ENCODE data around the gene BMP10. TPM values are rescaled to one million over a fixed set of nuclear protein-coding genes. Genes with fewer than 3 reads are reported as not detected.

The BMP10 gene
- polyA plus RNA-seq (0.05 TPM in 1 of 3 replicates, not detected in the others), polyA minus RNA-seq (not detected in 3 replicates)
- polyA plus RNA-seq (2011; ENCODE audit: low read depth) = not detected
- not detected in 2 replicates for polyA plus RNA-seq (2011; cell fraction: cytosol; rRNA removed)
- 0.15 and 0.17 TPM in 2 replicates for polyA plus RNA-seq (2011; cell fraction: nucleus; rRNA removed)
- polyA plus RNA-seq (2012; ENCODE audit: low replicate concordance) = not detected in 2 replicates
- polyA minus RNA-seq (2011; cell fraction: cytosol; rRNA and poly(A)+ RNA removed) = not detected
- polyA minus RNA-seq (2011; cell fraction: nucleus; rRNA and poly(A)+ RNA removed) = not detected in 2 replicates

DNA sequence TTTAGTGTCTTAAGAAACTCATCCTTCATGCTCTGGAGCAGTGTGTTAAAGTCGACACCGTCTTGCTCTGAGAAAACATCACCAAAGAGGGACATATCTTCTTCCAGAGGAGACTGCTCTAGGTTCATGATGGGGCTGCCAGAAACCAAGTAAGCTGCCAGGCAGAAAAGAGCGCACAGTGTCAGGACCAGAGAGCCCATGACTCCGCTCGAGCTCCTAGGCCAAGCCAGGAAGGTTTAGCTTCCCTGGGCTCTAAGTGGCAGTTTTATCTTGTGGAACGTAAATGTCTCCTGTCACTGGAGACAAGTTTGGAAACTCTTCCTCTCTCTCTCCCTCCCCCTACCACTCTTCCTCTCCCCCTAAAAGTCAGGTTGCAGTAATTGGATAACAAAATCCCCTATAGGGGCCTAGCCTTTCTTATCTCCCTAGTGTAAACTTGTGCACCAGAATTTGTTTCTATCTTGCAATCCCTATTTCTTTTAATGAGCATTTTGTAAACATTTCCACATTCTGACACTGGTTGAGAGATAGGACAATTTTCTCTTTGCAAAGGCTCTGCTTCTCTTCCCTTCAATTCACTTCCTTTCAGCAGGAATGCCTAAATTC lies at the start of gene BMP10:
Gene BMP10 (minus strand): TSS at position 239 of the 606 bp plus-strand sequence. CDS start 39 bp downstream, at position 200.
- H3K79me2 ChIP-seq (ENCODE audit: control insufficient read depth, insufficient read depth, low read length) = no peaks in the 10 kb centered on the region
- no peaks in the 10 kb centered on the region for H3K9me3 ChIP-seq (ENCODE audit: control insufficient read depth, low read depth, low read length)
- no peaks in the 10 kb centered on the region for H3K27me3 ChIP-seq (ENCODE audit: control insufficient read depth, extremely low read depth, insufficient read depth, low read length)
- no peaks in the 10 kb centered on the region for H3K4me1 ChIP-seq (ENCODE audit: control insufficient read depth, extremely low read depth, insufficient read depth, low read length)
- no peak within 1 kb of the TSS for H3K4me3 ChIP-seq (ENCODE audit: control insufficient read depth in 2 of 3, extremely low read depth in 1 of 3, insufficient read depth in 2 of 3, low read depth in 1 of 3, low read length in 3 of 3)
- no peaks in the 10 kb centered on the region for H3K9me1 ChIP-seq (ENCODE audit: control insufficient read depth, extremely low read depth, insufficient read depth, low read length)
- dilution Hi-C loops (cut with MboI; ENCODE audit: extremely low pct_ligation_motif_present, low sequenced_read_pairs) = no loop called here
- no peak for DNase-seq (ENCODE audit: low read depth, low spot score)
- TF ChIP-seq EZH2 (IDR thresholded peaks at IDR 0.05; ENCODE audit: low read length) = no peak
- TF ChIP-seq, protein P1, sequence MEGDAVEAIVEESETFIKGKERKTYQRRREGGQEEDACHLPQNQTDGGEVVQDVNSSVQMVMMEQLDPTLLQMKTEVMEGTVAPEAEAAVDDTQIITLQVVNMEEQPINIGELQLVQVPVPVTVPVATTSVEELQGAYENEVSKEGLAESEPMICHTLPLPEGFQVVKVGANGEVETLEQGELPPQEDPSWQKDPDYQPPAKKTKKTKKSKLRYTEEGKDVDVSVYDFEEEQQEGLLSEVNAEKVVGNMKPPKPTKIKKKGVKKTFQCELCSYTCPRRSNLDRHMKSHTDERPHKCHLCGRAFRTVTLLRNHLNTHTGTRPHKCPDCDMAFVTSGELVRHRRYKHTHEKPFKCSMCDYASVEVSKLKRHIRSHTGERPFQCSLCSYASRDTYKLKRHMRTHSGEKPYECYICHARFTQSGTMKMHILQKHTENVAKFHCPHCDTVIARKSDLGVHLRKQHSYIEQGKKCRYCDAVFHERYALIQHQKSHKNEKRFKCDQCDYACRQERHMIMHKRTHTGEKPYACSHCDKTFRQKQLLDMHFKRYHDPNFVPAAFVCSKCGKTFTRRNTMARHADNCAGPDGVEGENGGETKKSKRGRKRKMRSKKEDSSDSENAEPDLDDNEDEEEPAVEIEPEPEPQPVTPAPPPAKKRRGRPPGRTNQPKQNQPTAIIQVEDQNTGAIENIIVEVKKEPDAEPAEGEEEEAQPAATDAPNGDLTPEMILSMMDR (optimal IDR thresholded peaks at IDR 0.05 in 1 of 3, IDR thresholded peaks at IDR 0.05 in 1 of 3, conservative IDR thresholded peaks at IDR 0.05 in 1 of 3; ENCODE audit: extremely low read depth in 1 of 3, insufficient read depth in 2 of 3, low read length in 3 of 3) = no peak
- no peak for FAIRE-seq
- H3K9ac ChIP-seq (ENCODE audit: control insufficient read depth, extremely low read depth, insufficient read depth, low read length) = no peak within 1 kb of the TSS
- no peaks in the 10 kb centered on the region for H3K36me3 ChIP-seq (ENCODE audit: control insufficient read depth in 2 of 2, extremely low read depth in 1 of 2, insufficient read depth in 2 of 2, low read length in 2 of 2)
- H3K27ac ChIP-seq (ENCODE audit: control insufficient read depth, insufficient read depth, low read length) = no peak within 1 kb of the TSS
- H3K4me2 ChIP-seq (ENCODE audit: control insufficient read depth, extremely low read depth, insufficient read depth, low read depth, low read length) = no peak within 1 kb of the TSS
- no peak within 1 kb of the TSS for H2AFZ ChIP-seq (ENCODE audit: control insufficient read depth, low read length)
- H4K20me1 ChIP-seq (ENCODE audit: control insufficient read depth, extremely low read depth, insufficient read depth, low read length) = no peaks in the 10 kb centered on the region

GRCh38 chr2:68920481-68921170 lies 49.4 kb upstream of the BMP10 start:
- Histone ChIP-seq H3K4me1 (ENCODE audit: control insufficient read depth, extremely low read depth, insufficient read depth, low read length) (peaks cover 35% of the 10 kb centered on the region), H2AFZ (ENCODE audit: control insufficient read depth, low read length) (no peak overlapping the region)
- dilution Hi-C loops (cut with MboI; ENCODE audit: extremely low pct_ligation_motif_present, low sequenced_read_pairs) = no loop called here

More at GRCh38 chr2:68920481-68921170, 49.4 kb upstream of the BMP10 start:
- no peaks in the 10 kb centered on the region for H3K79me2 ChIP-seq (ENCODE audit: control insufficient read depth, insufficient read depth, low read length)
- no peaks in the 10 kb centered on the region for H3K36me3 ChIP-seq (ENCODE audit: control insufficient read depth in 2 of 2, extremely low read depth in 1 of 2, insufficient read depth in 2 of 2, low read length in 2 of 2)
- no peaks in the 10 kb centered on the region for H4K20me1 ChIP-seq (ENCODE audit: control insufficient read depth, extremely low read depth, insufficient read depth, low read length)
- H3K9me3 ChIP-seq (ENCODE audit: control insufficient read depth, low read depth, low read length) = no peaks in the 10 kb centered on the region
- TF ChIP-seq EZH2 (IDR thresholded peaks at IDR 0.05; ENCODE audit: low read length) = no peak
- TF ChIP-seq, protein P1 (optimal IDR thresholded peaks at IDR 0.05 in 1 of 3, IDR thresholded peaks at IDR 0.05 in 1 of 3, conservative IDR thresholded peaks at IDR 0.05 in 1 of 3; ENCODE audit: extremely low read depth in 1 of 3, insufficient read depth in 2 of 3, low read length in 3 of 3) = no peak
- FAIRE-seq (no peak), DNase-seq (ENCODE audit: low read depth, low spot score) (no peak)
- H3K4me2 ChIP-seq (ENCODE audit: control insufficient read depth, extremely low read depth, insufficient read depth, low read depth, low read length) = no peak overlapping the region
- H3K9me1 ChIP-seq (ENCODE audit: control insufficient read depth, extremely low read depth, insufficient read depth, low read length) = no peaks in the 10 kb centered on the region
- H3K9ac ChIP-seq (ENCODE audit: control insufficient read depth, extremely low read depth, insufficient read depth, low read length) = no peak overlapping the region
- H3K27ac ChIP-seq (ENCODE audit: control insufficient read depth, insufficient read depth, low read length) = no peak overlapping the region
- no peak overlapping the region for H3K4me3 ChIP-seq (ENCODE audit: control insufficient read depth in 2 of 3, extremely low read depth in 1 of 3, insufficient read depth in 2 of 3, low read depth in 1 of 3, low read length in 3 of 3)
- H3K27me3 ChIP-seq (ENCODE audit: control insufficient read depth, extremely low read depth, insufficient read depth, low read length) = no peaks in the 10 kb centered on the region
